HEK293 (cell line): Measurements from ENCODE around the gene BCL2.

Source experiments
- GLI4 ChIP-seq: fragments of 450-650 bp; formaldehyde crosslinking; IDR thresholded peaks from 2 replicates; pipeline ENCODE4 v1.5.1; 2016; ENCODE audit warnings: missing biosample characterization, missing genetic modification characterization
- HOXC10 ChIP-seq: sonication (generic); formaldehyde crosslinking; IDR thresholded peaks from 2 replicates; pipeline ENCODE4 v1.8.1; 2023; ENCODE audit warnings: mild to moderate bottlenecking, missing genetic modification reagents
- MYNN ChIP-seq: fragments of 450-650 bp; formaldehyde crosslinking; IDR thresholded peaks from 2 replicates; pipeline ENCODE4 v1.5.1; 2016; ENCODE audit warnings: missing biosample characterization, missing genetic modification characterization, borderline replicate concordance
- RBAK ChIP-seq: fragments of 450-650 bp; formaldehyde crosslinking; IDR thresholded peaks from 2 replicates; pipeline ENCODE4 v1.5.1; 2016; ENCODE audit warnings: missing biosample characterization, missing genetic modification characterization
- SP2 ChIP-seq: fragments of 450-650 bp; formaldehyde crosslinking; IDR thresholded peaks from 2 replicates; pipeline ENCODE4 v1.5.1; 2016; ENCODE audit warnings: missing biosample characterization, missing genetic modification characterization
- SP7 ChIP-seq: fragments of 450-650 bp; formaldehyde crosslinking; IDR thresholded peaks from 2 replicates; pipeline ENCODE4 v1.5.1; 2016; ENCODE audit warnings: missing biosample characterization, missing genetic modification characterization
- ZBTB48 ChIP-seq: fragments of 450-650 bp; formaldehyde crosslinking; IDR thresholded peaks from 2 replicates; pipeline ENCODE4 v1.5.1; 2016; ENCODE audit warnings: missing biosample characterization, missing genetic modification characterization
- ZNF37A ChIP-seq: fragments of 450-650 bp; IDR thresholded peaks from 2 replicates; pipeline ENCODE4 v1.5.1; 2018; ENCODE audit warnings: missing biosample characterization, missing genetic modification characterization
- ZNF416 ChIP-seq: fragments of 450-650 bp; formaldehyde crosslinking; IDR thresholded peaks from 2 replicates; pipeline ENCODE4 v1.5.1; 2016; ENCODE audit warnings: missing biosample characterization, missing genetic modification characterization
- ZNF501 ChIP-seq: fragments of 450-650 bp; formaldehyde crosslinking; IDR thresholded peaks from 2 replicates; pipeline ENCODE4 v1.5.1; 2016; ENCODE audit warnings: missing biosample characterization, missing genetic modification characterization
- ZNF510 ChIP-seq: fragments of 450-650 bp; formaldehyde crosslinking; IDR thresholded peaks from 2 replicates; pipeline ENCODE4 v1.5.1; 2018; ENCODE audit warnings: mild to moderate bottlenecking, missing genetic modification characterization, missing biosample characterization; ENCODE audit not compliant: insufficient replicate concordance
- ZNF544 ChIP-seq: fragments of 450-650 bp; formaldehyde crosslinking; IDR thresholded peaks from 2 replicates; pipeline ENCODE4 v1.5.0; 2017; ENCODE audit warnings: missing biosample characterization, missing genetic modification characterization
- ZNF555 ChIP-seq: fragments of 450-650 bp; formaldehyde crosslinking; conservative IDR thresholded peaks from 2 replicates; pipeline ENCODE4 v1.5.1; 2017; ENCODE audit warnings: missing biosample characterization, mild to moderate bottlenecking, missing genetic modification characterization, inconsistent platforms
- ZNF776 ChIP-seq: fragments of 450-650 bp; formaldehyde crosslinking; IDR thresholded peaks from 2 replicates; pipeline ENCODE4 v1.5.0; 2017; ENCODE audit warnings: missing biosample characterization, missing genetic modification characterization, borderline replicate concordance
- ZNF843 ChIP-seq: fragments of 450-650 bp; formaldehyde crosslinking; IDR thresholded peaks from 2 replicates; pipeline ENCODE4 v1.5.1; 2016; ENCODE audit warnings: missing biosample characterization, missing genetic modification characterization
- ZSCAN30 ChIP-seq: fragments of 450-650 bp; IDR thresholded peaks from 2 replicates; pipeline ENCODE4 v1.5.1; 2018; ENCODE audit warnings: missing biosample characterization, mild to moderate bottlenecking, missing genetic modification characterization, moderate library complexity
- ZXDB ChIP-seq: fragments of 450-650 bp; formaldehyde crosslinking; IDR thresholded peaks from 2 replicates; pipeline ENCODE4 v1.5.1; 2016; ENCODE audit warnings: missing biosample characterization, missing genetic modification characterization
- TF ChIP-seq, protein P1 (sequence below): fragments of 450-650 bp; formaldehyde crosslinking; IDR thresholded peaks from 2 replicates; pipeline ENCODE4 v1.5.1; 2017; ENCODE audit warnings: missing biosample characterization, missing genetic modification characterization
- TF ChIP-seq, protein P2 (sequence below): fragments of 450-650 bp; formaldehyde crosslinking; IDR thresholded peaks from 2 replicates; pipeline ENCODE4 v1.5.1; 2016; ENCODE audit warnings: missing biosample characterization, missing genetic modification characterization
- TF ChIP-seq, protein P3 (sequence below): fragments of 450-650 bp; formaldehyde crosslinking; optimal IDR thresholded peaks from 2 replicates; pipeline ENCODE3; 2016; ENCODE audit warnings: missing biosample characterization, mild to moderate bottlenecking, missing genetic modification characterization
- TF ChIP-seq, protein P4 (sequence below): fragments of 450-650 bp; IDR thresholded peaks from 2 replicates; pipeline ENCODE4 v1.5.1; 2018; ENCODE audit warnings: missing biosample characterization, missing genetic modification characterization
- TF ChIP-seq, protein P5 (sequence below): fragments of 450-650 bp; formaldehyde crosslinking; IDR thresholded peaks from 2 replicates; pipeline ENCODE4 v1.5.1; 2016; ENCODE audit warnings: missing biosample characterization, missing genetic modification characterization
- TF ChIP-seq, protein P6 (sequence below): fragments of 450-650 bp; formaldehyde crosslinking; IDR thresholded peaks from 2 replicates; pipeline ENCODE4 v1.5.1; 2016; ENCODE audit warnings: missing biosample characterization, missing genetic modification characterization
- TF ChIP-seq, protein P7 (sequence below): fragments of 450-650 bp; formaldehyde crosslinking; IDR thresholded peaks from 2 replicates; pipeline ENCODE4 v1.5.1; 2016; ENCODE audit warnings: missing biosample characterization, missing genetic modification characterization

BCL2 gene

DNA sequence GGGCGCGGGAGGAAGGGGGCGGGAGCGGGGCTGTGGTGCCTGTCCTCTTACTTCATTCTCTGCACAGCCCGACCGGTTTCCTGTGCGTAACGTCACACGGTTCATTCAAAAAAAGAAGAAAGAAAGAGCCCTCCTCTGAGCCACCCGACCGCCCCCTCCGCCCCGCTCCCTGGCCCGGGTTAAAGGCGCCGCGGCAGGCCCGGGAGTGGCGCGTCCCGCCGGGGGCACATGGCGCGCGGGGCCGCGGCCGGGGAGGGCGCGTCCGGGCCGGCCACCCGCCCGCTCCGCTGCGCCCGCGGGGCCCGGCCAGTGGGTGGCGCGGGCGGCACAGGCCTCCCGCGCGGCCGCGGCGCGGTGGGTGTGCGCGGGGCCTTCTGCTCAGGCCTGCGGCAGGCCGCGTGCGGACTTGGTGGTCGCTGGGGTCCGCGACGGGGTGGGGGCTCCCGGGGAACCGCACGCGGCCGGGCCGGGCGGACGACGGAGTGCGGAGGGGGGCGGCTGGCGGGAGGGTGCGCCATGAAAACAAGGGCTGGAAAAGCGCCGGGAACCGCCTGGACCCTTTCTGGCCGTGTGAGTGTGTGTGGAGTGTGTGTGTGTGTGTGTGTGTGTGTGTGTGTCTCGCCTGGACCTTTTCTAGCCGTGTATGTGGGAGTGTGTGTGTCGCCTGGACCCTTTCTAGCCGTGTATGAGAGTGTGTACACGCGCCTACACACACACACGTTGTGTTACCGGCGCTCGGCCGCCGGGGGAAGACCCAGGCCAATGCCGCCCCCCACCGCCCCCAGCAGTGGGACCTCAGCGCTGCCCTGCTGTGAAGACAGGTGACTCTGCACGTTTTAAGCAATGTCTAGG, 780 bp upstream of the BCL2 start (continued):
- TF ChIP-seq, protein P1, sequence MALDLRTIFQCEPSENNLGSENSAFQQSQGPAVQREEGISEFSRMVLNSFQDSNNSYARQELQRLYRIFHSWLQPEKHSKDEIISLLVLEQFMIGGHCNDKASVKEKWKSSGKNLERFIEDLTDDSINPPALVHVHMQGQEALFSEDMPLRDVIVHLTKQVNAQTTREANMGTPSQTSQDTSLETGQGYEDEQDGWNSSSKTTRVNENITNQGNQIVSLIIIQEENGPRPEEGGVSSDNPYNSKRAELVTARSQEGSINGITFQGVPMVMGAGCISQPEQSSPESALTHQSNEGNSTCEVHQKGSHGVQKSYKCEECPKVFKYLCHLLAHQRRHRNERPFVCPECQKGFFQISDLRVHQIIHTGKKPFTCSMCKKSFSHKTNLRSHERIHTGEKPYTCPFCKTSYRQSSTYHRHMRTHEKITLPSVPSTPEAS (tag by site-specific recombination) = peak; percentile 93
- peak; percentile 28; the same call in 1 of the 2 replicates for TF ChIP-seq ZSCAN30 (tag by site-specific recombination)
- TF ChIP-seq RBAK (tag by site-specific recombination) = no peak
- TF ChIP-seq, protein P2, sequence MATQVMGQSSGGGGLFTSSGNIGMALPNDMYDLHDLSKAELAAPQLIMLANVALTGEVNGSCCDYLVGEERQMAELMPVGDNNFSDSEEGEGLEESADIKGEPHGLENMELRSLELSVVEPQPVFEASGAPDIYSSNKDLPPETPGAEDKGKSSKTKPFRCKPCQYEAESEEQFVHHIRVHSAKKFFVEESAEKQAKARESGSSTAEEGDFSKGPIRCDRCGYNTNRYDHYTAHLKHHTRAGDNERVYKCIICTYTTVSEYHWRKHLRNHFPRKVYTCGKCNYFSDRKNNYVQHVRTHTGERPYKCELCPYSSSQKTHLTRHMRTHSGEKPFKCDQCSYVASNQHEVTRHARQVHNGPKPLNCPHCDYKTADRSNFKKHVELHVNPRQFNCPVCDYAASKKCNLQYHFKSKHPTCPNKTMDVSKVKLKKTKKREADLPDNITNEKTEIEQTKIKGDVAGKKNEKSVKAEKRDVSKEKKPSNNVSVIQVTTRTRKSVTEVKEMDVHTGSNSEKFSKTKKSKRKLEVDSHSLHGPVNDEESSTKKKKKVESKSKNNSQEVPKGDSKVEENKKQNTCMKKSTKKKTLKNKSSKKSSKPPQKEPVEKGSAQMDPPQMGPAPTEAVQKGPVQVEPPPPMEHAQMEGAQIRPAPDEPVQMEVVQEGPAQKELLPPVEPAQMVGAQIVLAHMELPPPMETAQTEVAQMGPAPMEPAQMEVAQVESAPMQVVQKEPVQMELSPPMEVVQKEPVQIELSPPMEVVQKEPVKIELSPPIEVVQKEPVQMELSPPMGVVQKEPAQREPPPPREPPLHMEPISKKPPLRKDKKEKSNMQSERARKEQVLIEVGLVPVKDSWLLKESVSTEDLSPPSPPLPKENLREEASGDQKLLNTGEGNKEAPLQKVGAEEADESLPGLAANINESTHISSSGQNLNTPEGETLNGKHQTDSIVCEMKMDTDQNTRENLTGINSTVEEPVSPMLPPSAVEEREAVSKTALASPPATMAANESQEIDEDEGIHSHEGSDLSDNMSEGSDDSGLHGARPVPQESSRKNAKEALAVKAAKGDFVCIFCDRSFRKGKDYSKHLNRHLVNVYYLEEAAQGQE (tag by site-specific recombination) = no peak
- TF ChIP-seq, protein P3, sequence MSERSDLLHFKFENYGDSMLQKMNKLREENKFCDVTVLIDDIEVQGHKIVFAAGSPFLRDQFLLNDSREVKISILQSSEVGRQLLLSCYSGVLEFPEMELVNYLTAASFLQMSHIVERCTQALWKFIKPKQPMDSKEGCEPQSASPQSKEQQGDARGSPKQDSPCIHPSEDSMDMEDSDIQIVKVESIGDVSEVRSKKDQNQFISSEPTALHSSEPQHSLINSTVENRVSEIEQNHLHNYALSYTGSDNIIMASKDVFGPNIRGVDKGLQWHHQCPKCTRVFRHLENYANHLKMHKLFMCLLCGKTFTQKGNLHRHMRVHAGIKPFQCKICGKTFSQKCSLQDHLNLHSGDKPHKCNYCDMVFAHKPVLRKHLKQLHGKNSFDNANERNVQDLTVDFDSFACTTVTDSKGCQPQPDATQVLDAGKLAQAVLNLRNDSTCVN (tag by site-specific recombination) = peak; percentile 52
- TF ChIP-seq SP7 (tag by site-specific recombination) = peak; percentile 36; the same call in 1 of the 2 replicates
- TF ChIP-seq, protein P4, sequence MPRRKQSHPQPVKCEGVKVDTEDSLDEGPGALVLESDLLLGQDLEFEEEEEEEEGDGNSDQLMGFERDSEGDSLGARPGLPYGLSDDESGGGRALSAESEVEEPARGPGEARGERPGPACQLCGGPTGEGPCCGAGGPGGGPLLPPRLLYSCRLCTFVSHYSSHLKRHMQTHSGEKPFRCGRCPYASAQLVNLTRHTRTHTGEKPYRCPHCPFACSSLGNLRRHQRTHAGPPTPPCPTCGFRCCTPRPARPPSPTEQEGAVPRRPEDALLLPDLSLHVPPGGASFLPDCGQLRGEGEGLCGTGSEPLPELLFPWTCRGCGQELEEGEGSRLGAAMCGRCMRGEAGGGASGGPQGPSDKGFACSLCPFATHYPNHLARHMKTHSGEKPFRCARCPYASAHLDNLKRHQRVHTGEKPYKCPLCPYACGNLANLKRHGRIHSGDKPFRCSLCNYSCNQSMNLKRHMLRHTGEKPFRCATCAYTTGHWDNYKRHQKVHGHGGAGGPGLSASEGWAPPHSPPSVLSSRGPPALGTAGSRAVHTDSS = no peak
- no peak for TF ChIP-seq HOXC10 (CRISPR knock-in tag)
- TF ChIP-seq ZXDB (tag by site-specific recombination) = peak; percentile 27
- TF ChIP-seq MYNN (tag by site-specific recombination) = no peak
- TF ChIP-seq ZNF501 (tag by site-specific recombination) = no peak
- TF ChIP-seq, protein P5, sequence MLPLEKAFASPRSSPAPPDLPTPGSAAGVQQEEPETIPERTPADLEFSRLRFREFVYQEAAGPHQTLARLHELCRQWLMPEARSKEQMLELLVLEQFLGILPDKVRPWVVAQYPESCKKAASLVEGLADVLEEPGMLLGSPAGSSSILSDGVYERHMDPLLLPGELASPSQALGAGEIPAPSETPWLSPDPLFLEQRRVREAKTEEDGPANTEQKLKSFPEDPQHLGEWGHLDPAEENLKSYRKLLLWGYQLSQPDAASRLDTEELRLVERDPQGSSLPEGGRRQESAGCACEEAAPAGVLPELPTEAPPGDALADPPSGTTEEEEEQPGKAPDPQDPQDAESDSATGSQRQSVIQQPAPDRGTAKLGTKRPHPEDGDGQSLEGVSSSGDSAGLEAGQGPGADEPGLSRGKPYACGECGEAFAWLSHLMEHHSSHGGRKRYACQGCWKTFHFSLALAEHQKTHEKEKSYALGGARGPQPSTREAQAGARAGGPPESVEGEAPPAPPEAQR (tag by site-specific recombination) = 0 out of 2 replicates have a peak, but pooled peaks have one; percentile 59
- TF ChIP-seq ZNF37A = no peak
- no peak for TF ChIP-seq ZBTB48 (tag by site-specific recombination)
- TF ChIP-seq, protein P6, sequence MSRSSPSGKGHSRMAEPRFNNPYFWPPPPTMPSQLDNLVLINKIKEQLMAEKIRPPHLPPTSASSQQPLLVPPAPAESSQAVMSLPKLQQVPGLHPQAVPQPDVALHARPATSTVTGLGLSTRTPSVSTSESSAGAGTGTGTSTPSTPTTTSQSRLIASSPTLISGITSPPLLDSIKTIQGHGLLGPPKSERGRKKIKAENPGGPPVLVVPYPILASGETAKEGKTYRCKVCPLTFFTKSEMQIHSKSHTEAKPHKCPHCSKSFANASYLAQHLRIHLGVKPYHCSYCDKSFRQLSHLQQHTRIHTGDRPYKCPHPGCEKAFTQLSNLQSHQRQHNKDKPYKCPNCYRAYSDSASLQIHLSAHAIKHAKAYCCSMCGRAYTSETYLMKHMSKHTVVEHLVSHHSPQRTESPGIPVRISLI = no peak
- peak; percentile 55; the same call in 1 of the 2 replicates for TF ChIP-seq ZNF416 (tag by site-specific recombination)
- TF ChIP-seq, protein P7, sequence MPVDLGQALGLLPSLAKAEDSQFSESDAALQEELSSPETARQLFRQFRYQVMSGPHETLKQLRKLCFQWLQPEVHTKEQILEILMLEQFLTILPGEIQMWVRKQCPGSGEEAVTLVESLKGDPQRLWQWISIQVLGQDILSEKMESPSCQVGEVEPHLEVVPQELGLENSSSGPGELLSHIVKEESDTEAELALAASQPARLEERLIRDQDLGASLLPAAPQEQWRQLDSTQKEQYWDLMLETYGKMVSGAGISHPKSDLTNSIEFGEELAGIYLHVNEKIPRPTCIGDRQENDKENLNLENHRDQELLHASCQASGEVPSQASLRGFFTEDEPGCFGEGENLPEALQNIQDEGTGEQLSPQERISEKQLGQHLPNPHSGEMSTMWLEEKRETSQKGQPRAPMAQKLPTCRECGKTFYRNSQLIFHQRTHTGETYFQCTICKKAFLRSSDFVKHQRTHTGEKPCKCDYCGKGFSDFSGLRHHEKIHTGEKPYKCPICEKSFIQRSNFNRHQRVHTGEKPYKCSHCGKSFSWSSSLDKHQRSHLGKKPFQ (tag by site-specific recombination) = no peak
- TF ChIP-seq ZNF544 (tag by site-specific recombination) = no peak
- TF ChIP-seq ZNF555 = no peak
- 0 out of 2 replicates have a peak, but pooled peaks have one; percentile 75 for TF ChIP-seq GLI4 (tag by site-specific recombination)
- no peak for TF ChIP-seq ZNF510 (tag by site-specific recombination)
- peak; percentile 12; the same call in 1 of the 2 replicates for TF ChIP-seq ZNF843 (tag by site-specific recombination)
- peak; percentile 92 for TF ChIP-seq ZNF776 (tag by site-specific recombination)
- TF ChIP-seq SP2 (tag by site-specific recombination) = no peak
